Activated CD8-positive, alpha-beta T cell treated with anti-CD3 and anti-CD28 coated beads, Interleukin-2, amount 10 ng/mL, durations not matched to agents 7 days and 5 days (primary cell): ENCODE data around the gene SLC47A2. TPM values are rescaled to one million over a fixed set of nuclear protein-coding genes. Genes with fewer than 3 reads are reported as not detected.
A peak's percentile ranks its signal among the peaks of the same experiment; 100 is the strongest.

Experiments used
- ATAC-seq: fragments of 150-1000 bp; cut with Tn5 transposase; one replicate; pipeline ENCODE4 v1.10.0; 2021; ENCODE audit warnings: moderate library complexity
- CTCF ChIA-PET: fragments of 350-600 bp; sonication (Branson Sonifier 250); formaldehyde crosslinking; loops from one replicate; lab custom pipeline; 2021; ENCODE audit warnings: antibody characterized with exemption; lab: Charles Lee
- POLR2A ChIA-PET: fragments of 350-600 bp; sonication (Branson Sonifier 250); formaldehyde crosslinking; loops from one replicate; lab custom pipeline; 2021; ENCODE audit warnings: antibody characterized with exemption; lab: Charles Lee
- DNase-seq: peaks from one replicate; pipeline ENCODE4 v3.0.0-alpha.2; 2020
- H3K27ac Mint-ChIP-seq: one replicate; pipeline ENCODE4 v1.8.0; 2021; ENCODE audit warnings: mild to moderate bottlenecking, mixed read lengths
- H3K27me3 Mint-ChIP-seq: one replicate; pipeline ENCODE4 v1.8.0; 2021; ENCODE audit warnings: low read depth, mixed read lengths
- H3K36me3 Mint-ChIP-seq: one replicate; pipeline ENCODE4 v1.8.0; 2021; ENCODE audit warnings: low read depth, mixed read lengths
- H3K4me1 Mint-ChIP-seq: one replicate; pipeline ENCODE4 v1.8.0; 2021; ENCODE audit warnings: low read depth, mixed read lengths
- H3K4me3 Mint-ChIP-seq: one replicate; pipeline ENCODE4 v1.8.0; 2021; ENCODE audit warnings: mild to moderate bottlenecking, mixed read lengths
- H3K9me3 Mint-ChIP-seq: one replicate; pipeline ENCODE4 v1.8.0; 2022; ENCODE audit warnings: mixed read lengths; ENCODE audit not compliant: insufficient read depth
- total RNA-seq, 2 experiments: library from RNA; stranded (reverse); gene quantifications; one replicate each; pipeline ENCODE4 v1.2.3, GENCODE V29; 2021

SLC47A2 gene
- total RNA-seq, 2 experiments from 2014 or later, result not detected

GRCh38 chr17:19652595-19652994 lies 63.8 kb downstream of the SLC47A2 start:
- H3K27ac Mint-ChIP-seq, result no peak overlapping the region
- H3K36me3 Mint-ChIP-seq, result peaks cover 41% of the 10 kb centered on the region
- DNase-seq (no peak), ATAC-seq (no peak)
- H3K4me3 Mint-ChIP-seq, result no peak overlapping the region
- peaks cover 52% of the 10 kb centered on the region for H3K4me1 Mint-ChIP-seq
- no peaks in the 10 kb centered on the region for H3K9me3 Mint-ChIP-seq
- ChIA-PET CTCF (interaction anchor here (1.0 to 1.5 kb wide), 3 partner anchors 93 to 153 kb away, joined by 3 to 5 read pairs (median 3); no protein-coding TSS in a partner anchor), POLR2A (no interaction called here)
- no peaks in the 10 kb centered on the region for H3K27me3 Mint-ChIP-seq

- Mint-ChIP-seq H3K27ac (no peak overlapping the region), H3K36me3 (peaks cover 37% of the 10 kb centered on the region), H3K4me3 (no peak overlapping the region), H3K4me1 (peaks cover 54% of the 10 kb centered on the region), H3K9me3 (no peaks in the 10 kb centered on the region), H3K27me3 (no peaks in the 10 kb centered on the region)
- no peak for DNase-seq
- no peak for ATAC-seq
- ChIA-PET POLR2A (no interaction called here), CTCF (interaction anchor here (1.0 kb wide), 2 partner anchors 94 to 152 kb away, joined by 3 read pairs; no protein-coding TSS in a partner anchor)
These were observed 64.7 kb downstream of the SLC47A2 start for GRCh38 chr17:19651451-19652238.

DNA sequence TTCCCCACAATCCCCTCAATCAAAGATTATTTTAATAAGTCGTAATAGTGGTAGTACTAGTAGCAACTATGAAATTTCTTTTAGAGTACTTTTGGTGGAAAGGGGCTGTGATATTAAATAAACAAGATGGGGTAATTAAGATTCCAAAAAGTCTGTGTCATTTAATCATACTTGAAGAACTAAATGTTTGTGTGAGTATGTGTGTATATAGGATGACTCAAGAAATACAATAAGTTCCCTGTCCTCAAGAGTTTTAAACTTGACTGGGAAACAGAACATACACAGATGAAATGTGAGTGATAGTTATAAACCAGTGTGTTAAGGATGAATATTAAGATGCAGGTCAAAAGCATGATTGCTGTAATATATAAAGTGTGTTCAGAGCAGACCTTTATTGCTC lies 65.6 kb downstream of the SLC47A2 start:
- peaks cover 29% of the 10 kb centered on the region for H3K36me3 Mint-ChIP-seq
- ChIA-PET POLR2A (no interaction called here), CTCF (no interaction called here)
- H3K4me1 Mint-ChIP-seq, result peaks cover 51% of the 10 kb centered on the region
- no peaks in the 10 kb centered on the region for H3K27me3 Mint-ChIP-seq
- ATAC-seq, result no peak
- no peak overlapping the region for H3K27ac Mint-ChIP-seq
- no peaks in the 10 kb centered on the region for H3K9me3 Mint-ChIP-seq
- H3K4me3 Mint-ChIP-seq, result peak overlapping the region; percentile 17
- DNase-seq, result no peak

DNA sequence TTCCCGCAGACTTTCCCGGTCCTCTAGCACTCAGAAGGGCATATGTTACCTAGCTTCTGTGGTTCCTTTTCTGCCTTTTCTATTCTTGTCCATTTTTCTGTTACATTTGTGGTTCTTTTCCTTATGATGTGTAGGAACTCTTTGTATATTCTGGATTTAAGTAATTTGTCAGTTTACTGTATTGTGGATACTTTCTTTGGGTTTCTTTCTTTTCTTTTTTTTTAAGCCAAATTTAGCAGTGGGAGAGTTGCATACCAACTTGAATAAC lies 67.2 kb downstream of the SLC47A2 start:
- H3K27ac Mint-ChIP-seq, result peak overlapping the region; percentile 92
- ATAC-seq (no peak), DNase-seq (no peak)
- H3K36me3 Mint-ChIP-seq, result peaks cover 18% of the 10 kb centered on the region
- ChIA-PET POLR2A (interaction anchor here (1.7 to 2.9 kb wide), 2 partner anchors 7 to 13 kb away, joined by 7 to 18 read pairs; no protein-coding TSS in a partner anchor), CTCF (interaction anchor here (0.6 to 2.6 kb wide), 4 partner anchors 33 to 271 kb away, joined by 3 to 8 read pairs (median 4); partner anchors contain the start of gene MAPK7)
- peaks cover 40% of the 10 kb centered on the region for H3K4me1 Mint-ChIP-seq
- peaks cover 6% of the 10 kb centered on the region for H3K27me3 Mint-ChIP-seq
- no peaks in the 10 kb centered on the region for H3K9me3 Mint-ChIP-seq
- peak overlapping the region; percentile 84 for H3K4me3 Mint-ChIP-seq

GRCh38 chr17:19648475-19649273 lies 67.7 kb downstream of the SLC47A2 start, which contains the start of gene ALDH3A2:
Gene ALDH3A2, plus strand, starts transcription at chr17:19648751. Its CDS starts 221 bp downstream, at chr17:19648972.
- H3K27me3 Mint-ChIP-seq, result peaks cover 6% of the 10 kb centered on the region
- peak; percentile 98 for ATAC-seq
- H3K36me3 Mint-ChIP-seq, result peaks cover 13% of the 10 kb centered on the region
- H3K4me3 Mint-ChIP-seq, result peak within 1 kb of the TSS; percentile 84
- peak within 1 kb of the TSS; percentile 92 for H3K27ac Mint-ChIP-seq
- ChIA-PET POLR2A (interaction anchor here (1.0 to 2.9 kb wide), 9 partner anchors 8 to 329 kb away, joined by 3 to 18 read pairs (median 5); partner anchors contain the start of gene AKAP10), CTCF (interaction anchor here (0.6 to 3.4 kb wide), 15 partner anchors 8 to 286 kb away, joined by 3 to 20 read pairs (median 5); partner anchors contain the start of genes B9D1 and MAPK7)
- peaks cover 40% of the 10 kb centered on the region for H3K4me1 Mint-ChIP-seq
- DNase-seq, result peak; percentile 95
- no peaks in the 10 kb centered on the region for H3K9me3 Mint-ChIP-seq

DNA sequence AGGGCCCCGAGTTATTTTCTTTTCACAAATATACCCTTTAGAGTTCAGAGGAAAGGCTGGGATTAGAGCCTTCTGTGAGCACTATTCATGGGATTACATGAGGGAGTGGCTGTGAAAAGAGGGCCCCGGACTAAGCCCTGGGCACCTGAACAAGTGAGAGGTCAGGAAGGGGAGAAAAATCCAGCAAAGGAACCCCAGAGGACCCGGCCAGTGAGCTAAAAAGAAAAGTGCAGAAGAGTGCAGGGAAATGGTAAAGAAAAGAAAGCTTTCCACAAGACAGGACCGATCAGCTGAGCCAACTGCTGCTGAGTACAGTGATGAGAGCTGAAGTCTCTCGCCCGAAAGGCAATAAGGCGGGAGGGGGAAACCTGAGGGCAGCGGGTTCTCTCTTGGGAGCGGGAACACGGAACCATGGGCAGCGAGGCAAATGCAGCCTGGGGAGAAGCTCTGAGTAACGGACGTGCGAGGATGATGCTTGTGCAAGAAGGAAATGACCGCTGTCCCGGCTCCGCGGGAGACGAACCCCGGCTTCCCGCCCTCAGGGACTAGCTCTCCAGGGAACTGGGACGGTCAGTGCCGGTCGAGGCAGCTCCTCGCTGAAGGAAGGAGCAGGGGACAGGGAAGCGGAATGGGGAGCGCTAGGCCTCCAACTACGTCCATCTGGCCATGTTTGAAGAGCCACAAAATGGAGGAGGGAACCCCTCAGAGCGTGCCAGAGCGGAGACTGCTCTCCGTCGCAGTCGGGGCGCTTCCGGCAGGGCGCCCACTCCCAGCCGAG lies 68.5 kb downstream of the SLC47A2 start:
- peak overlapping the region; percentile 92 for H3K27ac Mint-ChIP-seq
- peak; percentile 51 for DNase-seq
- POLR2A ChIA-PET, result interaction anchor here (0.5 to 2.9 kb wide), 11 partner anchors 9 to 330 kb away, joined by 3 to 18 read pairs (median 4); partner anchors contain the start of gene AKAP10
- peaks cover 8% of the 10 kb centered on the region for H3K36me3 Mint-ChIP-seq
- peak overlapping the region; percentile 84 for H3K4me3 Mint-ChIP-seq
- peaks cover 40% of the 10 kb centered on the region for H3K4me1 Mint-ChIP-seq
- H3K27me3 Mint-ChIP-seq, result peaks cover 11% of the 10 kb centered on the region
- no peaks in the 10 kb centered on the region for H3K9me3 Mint-ChIP-seq
- CTCF ChIA-PET, result interaction anchor here (1.0 to 3.4 kb wide), 18 partner anchors 9 to 285 kb away, joined by 3 to 20 read pairs (median 5); partner anchors contain the start of genes B9D1 and MAPK7
- ATAC-seq, result peak; percentile 7

DNA sequence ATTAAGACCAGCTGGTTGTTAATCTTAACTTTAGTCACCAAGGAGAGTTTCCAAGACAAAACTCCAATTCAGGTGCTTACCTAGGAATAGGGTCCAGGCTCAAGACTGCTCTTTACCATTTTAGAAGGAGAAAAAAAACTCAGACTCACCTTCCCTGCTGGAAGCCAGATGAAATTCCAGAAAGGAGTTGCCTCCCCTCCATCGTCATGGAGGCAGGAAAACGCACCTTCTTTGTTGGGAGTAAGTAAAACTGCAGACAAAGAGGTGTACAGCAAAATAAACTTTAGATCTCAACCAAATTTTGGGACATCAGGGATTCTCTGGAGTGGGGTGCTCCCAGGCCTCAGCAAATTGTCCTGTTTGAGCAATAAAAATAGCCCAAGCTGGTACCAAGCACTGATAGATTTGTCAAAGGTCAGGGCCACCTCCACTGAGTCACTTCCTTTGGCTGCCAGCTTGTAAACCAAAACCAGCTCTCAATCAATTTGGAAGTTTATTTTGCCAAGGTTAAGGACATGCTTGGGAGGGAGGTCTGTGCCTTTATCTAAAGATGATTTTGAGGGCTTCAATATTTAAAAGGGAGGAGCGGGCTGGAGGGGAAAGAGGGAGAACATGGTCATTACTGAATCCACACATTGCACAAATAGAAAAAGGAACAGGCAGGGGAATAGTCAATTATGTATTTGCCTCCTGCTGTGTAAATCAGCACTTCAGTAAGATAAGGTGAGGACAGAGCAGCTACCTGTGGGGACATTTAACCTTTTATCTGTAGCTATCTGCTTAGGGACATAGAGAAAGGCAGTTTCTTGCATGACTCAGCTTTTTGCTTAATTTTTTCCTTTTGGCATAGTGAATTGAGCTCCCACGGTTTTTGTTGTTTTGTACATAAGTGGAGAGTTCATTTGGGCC lies 69.3 kb downstream of the SLC47A2 start:
- Mint-ChIP-seq H3K27me3 (peaks cover 18% of the 10 kb centered on the region), H3K27ac (peak overlapping the region; percentile 92), H3K9me3 (no peaks in the 10 kb centered on the region), H3K4me1 (peaks cover 46% of the 10 kb centered on the region), H3K4me3 (peak overlapping the region; percentile 84), H3K36me3 (peaks cover under 1% of the 10 kb centered on the region)
- DNase-seq, result no peak
- ATAC-seq, result no peak
- POLR2A ChIA-PET, result interaction anchor here (0.5 to 2.9 kb wide), 7 partner anchors 9 to 219 kb away, joined by 3 to 18 read pairs (median 4); no protein-coding TSS in a partner anchor
- CTCF ChIA-PET, result interaction anchor here (0.6 to 3.4 kb wide), 19 partner anchors 9 to 284 kb away, joined by 3 to 20 read pairs (median 5); partner anchors contain the start of genes B9D1 and MAPK7

DNA sequence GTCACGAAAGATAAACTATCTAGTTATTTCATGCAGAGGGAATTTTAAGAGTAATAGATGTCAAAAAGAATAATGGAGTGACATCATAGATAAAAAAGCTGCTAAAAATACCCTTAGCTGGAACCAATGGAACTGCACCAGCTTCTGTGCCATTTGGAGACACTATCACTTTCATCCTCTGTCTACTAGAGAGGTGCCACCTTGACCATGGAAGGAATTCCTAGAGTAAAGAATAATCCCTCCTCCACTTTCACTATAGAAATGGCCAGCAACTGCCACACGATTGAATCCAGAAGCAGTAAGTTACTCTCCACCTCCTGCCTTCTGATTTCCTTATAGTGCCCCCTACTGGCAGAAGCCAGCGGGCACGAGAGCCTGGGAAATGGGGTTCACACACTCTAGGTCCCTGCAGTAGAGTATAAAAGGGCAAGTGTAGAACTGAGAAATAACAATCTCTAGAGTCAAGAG lies 70.6 kb downstream of the SLC47A2 start:
- no peak for ATAC-seq
- Mint-ChIP-seq H3K27me3 (peaks cover 25% of the 10 kb centered on the region), H3K9me3 (no peaks in the 10 kb centered on the region), H3K27ac (no peak overlapping the region), H3K4me1 (peaks cover 46% of the 10 kb centered on the region), H3K4me3 (no peak overlapping the region), H3K36me3 (no peaks in the 10 kb centered on the region)
- ChIA-PET CTCF (interaction anchor here (0.7 to 3.4 kb wide), 13 partner anchors 10 to 283 kb away, joined by 3 to 16 read pairs (median 4); partner anchors contain the start of gene B9D1), POLR2A (interaction anchor here (1.2 kb wide), 1 partner anchor 18 kb away, joined by 3 read pairs; no protein-coding TSS in a partner anchor)
- DNase-seq, result peak; percentile 69

DNA sequence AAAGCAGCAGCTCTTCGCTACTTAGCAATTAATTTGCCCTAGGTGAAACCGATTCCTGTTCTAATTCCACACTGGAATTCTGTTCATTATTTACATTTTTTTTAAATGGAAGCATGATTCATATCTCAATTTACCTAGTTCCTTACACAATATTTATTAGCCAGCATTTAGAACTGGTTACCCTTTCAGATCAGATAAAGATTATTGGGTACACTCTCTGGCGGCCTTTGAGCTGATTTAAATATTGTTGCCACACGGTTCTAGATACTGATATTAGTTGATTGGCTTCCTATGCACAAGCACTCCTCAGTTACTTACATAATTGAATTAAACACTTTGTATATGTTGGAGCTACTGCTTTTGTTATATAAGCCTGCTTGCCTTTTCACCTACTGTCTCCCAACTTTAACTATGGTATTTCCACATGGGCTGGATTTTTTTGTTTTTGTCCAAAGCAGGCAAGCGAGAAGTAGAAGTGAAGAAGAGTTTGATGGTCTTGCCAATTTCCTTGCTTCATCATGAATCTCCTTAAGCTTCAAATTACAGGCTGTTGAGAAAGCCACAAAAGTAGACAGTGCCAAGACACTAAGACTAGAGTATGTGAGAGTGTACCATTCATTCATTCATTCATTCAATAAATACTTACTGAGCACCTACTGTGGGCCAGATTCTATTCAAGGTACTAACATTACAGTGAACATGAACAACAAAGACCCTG lies 71.7 kb downstream of the SLC47A2 start:
- H3K27ac Mint-ChIP-seq, result no peak overlapping the region
- H3K36me3 Mint-ChIP-seq, result no peaks in the 10 kb centered on the region
- POLR2A ChIA-PET, result no interaction called here

More for the DNA sequence above, 71.7 kb downstream of the SLC47A2 start:
- H3K27me3 Mint-ChIP-seq, result peaks cover 26% of the 10 kb centered on the region
- no peak for ATAC-seq
- no peak for DNase-seq
- CTCF ChIA-PET, result interaction anchor here (1.1 to 3.0 kb wide), 7 partner anchors 11 to 131 kb away, joined by 3 to 11 read pairs (median 4); no protein-coding TSS in a partner anchor
- H3K4me3 Mint-ChIP-seq, result no peak overlapping the region
- no peaks in the 10 kb centered on the region for H3K9me3 Mint-ChIP-seq
- peaks cover 37% of the 10 kb centered on the region for H3K4me1 Mint-ChIP-seq
